GM12801 (cell line): ENCODE data around the gene CHRNA10.

ENCODE experiments used
- CTCF ChIP-seq: IDR thresholded peaks from one replicate; pipeline ENCODE4 v1.5.1; 2011; ENCODE audit warnings: control low read depth; ENCODE audit not compliant: insufficient read length; ENCODE audit errors: extremely low read depth

CHRNA10 gene

GRCh38 chr11:3700410-3700809 lies 29.2 kb upstream of the CHRNA10 start:
- TF ChIP-seq CTCF: no peak

DNA sequence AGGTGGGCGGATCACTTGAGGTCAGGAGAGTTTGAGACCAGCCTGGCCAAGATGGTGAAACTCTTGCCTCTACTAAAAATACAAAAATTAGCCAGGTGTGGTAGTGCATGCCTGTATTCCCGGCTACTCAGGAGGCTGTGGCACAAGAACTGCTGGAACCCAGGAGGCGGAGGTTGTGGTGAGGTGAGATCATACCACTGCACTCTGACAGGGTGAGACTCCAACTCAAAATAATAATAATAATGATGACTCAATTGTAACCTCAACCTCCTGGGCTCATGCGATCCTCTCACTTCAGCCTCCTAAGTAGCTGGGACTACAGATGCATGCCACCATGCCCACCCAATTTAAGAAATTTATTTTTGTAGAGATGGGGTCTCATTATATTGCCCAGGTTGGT lies 15.6 kb upstream of the CHRNA10 start:
- TF ChIP-seq CTCF: no peak

- TF ChIP-seq CTCF: no peak
Observed at GRCh38 chr11:3685923-3686322, 14.7 kb upstream of the CHRNA10 start.

- no peak for TF ChIP-seq CTCF
Observed at GRCh38 chr11:3684819-3685172, 13.6 kb upstream of the CHRNA10 start.

- TF ChIP-seq CTCF: no peak
Observed at GRCh38 chr11:3684129-3684818, 13.1 kb upstream of the CHRNA10 start.

DNA sequence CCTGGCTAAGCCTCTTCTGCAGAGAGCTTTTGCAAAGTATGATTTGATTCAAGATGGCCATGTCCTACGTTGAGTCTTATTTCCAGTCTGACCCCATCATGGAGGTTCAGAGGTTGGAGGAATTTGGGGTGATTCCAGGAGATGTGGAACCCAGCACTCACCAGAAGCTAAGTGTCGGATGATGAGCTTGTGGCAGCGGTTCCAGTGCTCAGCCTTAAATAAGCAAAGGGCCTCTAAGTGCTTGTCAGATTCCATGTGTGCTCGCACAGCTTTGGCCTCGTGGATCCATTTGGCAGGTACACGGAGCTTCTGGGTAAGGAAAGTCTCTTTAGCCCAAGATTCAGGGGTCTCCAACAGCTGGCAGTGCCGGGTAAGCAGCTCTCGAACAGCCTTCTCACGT lies 11.9 kb upstream of the CHRNA10 start:
- TF ChIP-seq CTCF: no peak

- TF ChIP-seq CTCF: no peak
Observed at GRCh38 chr11:3679077-3679476, 7.9 kb upstream of the CHRNA10 start.
